Skeletal muscle satellite cell (primary cell): ENCODE results near the gene SLC25A44.
"Not testable (repeated sequence)": the region's sequence is repeated elsewhere in the genome, so short reads cannot be mapped to it uniquely, and the experiment has no call there.

Experiments
- H3K27me3 ChIP-seq: 2 replicates; pipeline ENCODE4 v1.7.0; 2013; ENCODE audit warnings: low read length; ENCODE audit not compliant: control insufficient read depth, insufficient read depth
- H3K36me3 ChIP-seq: 2 replicates; pipeline ENCODE4 v1.7.0; 2013; ENCODE audit warnings: mild to moderate bottlenecking, control low read depth, low read length; ENCODE audit not compliant: insufficient read depth
- H3K4me1 ChIP-seq: 2 replicates; pipeline ENCODE4 v1.7.0; 2013; ENCODE audit warnings: low read length; ENCODE audit not compliant: control insufficient read depth, insufficient read depth
- H3K4me2 ChIP-seq: 2 replicates; pipeline ENCODE4 v1.7.0; 2013; ENCODE audit warnings: mild to moderate bottlenecking, low read length
- H3K4me3 ChIP-seq: 2 replicates; pipeline ENCODE4 v1.7.0; 2013; ENCODE audit warnings: low read length
- H3K9ac ChIP-seq: 2 replicates; pipeline ENCODE4 v1.7.0; 2013; ENCODE audit warnings: mild to moderate bottlenecking, low read depth, low read length, moderate library complexity
- H3K9me3 ChIP-seq: replicated peaks from 2 replicates; pipeline ENCODE4 v1.7.0; 2013; ENCODE audit warnings: mild to moderate bottlenecking, control low read depth, low read length

SLC25A44 gene

DNA sequence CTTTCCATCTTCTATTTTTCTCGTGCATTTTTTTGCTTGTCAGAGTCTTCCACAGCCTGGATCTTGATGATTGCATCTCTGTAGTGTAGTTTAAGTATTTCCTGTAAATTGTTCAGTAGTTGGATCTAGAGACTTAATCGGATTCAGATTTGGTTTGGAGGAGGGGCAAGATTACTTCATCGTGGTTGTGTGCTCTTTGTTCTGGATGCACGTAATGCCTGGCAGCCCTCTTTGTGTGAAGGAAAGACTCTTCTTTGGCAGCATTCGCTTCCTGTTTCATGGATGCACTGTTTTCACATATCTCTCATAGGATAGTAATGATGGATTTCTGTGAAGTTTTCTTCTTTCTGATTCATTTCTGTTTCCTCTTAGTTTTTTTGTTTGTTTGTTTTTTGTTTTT lies 26.4 kb upstream of the SLC25A44 start:
- Histone ChIP-seq H3K9ac (no peak overlapping the region), H3K9me3 (no peaks in the 10 kb centered on the region), H3K27me3 (peaks cover 3% of the 10 kb centered on the region), H3K4me1 (no peaks in the 10 kb centered on the region), H3K36me3 (no peaks in the 10 kb centered on the region), H3K4me3 (no peak overlapping the region), H3K4me2 (no peak overlapping the region)

DNA sequence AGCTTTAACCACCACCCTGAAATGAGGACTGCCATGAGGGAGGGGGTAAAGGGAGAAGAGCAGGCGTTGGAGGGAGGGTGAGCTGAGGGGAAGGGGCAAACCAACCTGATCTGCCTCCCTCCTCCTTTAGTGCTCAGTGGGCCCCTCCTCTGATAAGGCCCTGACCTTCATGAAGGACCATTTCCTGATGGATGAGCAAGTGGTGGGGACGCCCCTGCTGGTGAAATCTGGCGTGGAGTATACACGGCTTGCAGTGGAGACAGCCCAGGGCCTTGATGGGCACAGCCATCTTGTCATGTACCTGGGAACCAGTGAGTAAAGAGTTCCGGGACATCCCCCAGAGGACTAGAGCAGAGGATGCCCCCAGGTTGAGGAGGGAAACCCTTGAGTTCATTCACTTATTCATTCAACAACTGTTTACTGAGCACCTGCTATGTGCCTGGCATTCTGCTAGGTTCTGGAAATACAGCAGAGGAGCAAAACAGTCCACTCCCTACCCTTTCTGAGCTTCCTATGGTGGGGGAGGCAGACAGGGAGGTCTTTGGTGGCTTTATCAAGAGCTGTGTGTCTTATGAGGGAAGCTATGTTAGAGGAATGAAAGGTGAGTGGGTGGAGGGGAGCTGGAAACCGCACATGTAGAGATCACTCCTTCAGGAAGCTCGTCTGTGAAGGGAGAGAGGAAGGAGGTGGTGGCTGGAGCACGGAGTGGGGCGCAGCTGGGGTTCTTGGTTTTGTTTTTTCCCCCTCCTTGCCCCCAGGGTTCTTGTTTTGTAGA lies 21.0 kb upstream of the SLC25A44 start:
- Histone ChIP-seq H3K9ac (no peak overlapping the region), H3K4me2 (no peak overlapping the region), H3K4me3 (no peak overlapping the region), H3K4me1 (no peaks in the 10 kb centered on the region), H3K9me3 (no peaks in the 10 kb centered on the region), H3K27me3 (peaks cover 39% of the 10 kb centered on the region), H3K36me3 (no peaks in the 10 kb centered on the region)

DNA sequence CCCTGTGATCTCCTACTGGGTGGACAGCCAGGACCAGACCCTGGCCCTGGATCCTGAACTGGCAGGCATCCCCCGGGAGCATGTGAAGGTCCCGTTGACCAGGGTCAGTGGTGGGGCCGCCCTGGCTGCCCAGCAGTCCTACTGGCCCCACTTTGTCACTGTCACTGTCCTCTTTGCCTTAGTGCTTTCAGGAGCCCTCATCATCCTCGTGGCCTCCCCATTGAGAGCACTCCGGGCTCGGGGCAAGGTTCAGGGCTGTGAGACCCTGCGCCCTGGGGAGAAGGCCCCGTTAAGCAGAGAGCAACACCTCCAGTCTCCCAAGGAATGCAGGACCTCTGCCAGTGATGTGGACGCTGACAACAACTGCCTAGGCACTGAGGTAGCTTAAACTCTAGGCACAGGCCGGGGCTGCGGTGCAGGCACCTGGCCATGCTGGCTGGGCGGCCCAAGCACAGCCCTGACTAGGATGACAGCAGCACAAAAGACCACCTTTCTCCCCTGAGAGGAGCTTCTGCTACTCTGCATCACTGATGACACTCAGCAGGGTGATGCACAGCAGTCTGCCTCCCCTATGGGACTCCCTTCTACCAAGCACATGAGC lies 17.2 kb upstream of the SLC25A44 start:
- no peak overlapping the region for H3K4me3 ChIP-seq
- no peak overlapping the region for H3K4me2 ChIP-seq
- H3K27me3 ChIP-seq = peaks cover 42% of the 10 kb centered on the region
- no peaks in the 10 kb centered on the region for H3K4me1 ChIP-seq
- H3K9ac ChIP-seq = no peak overlapping the region
- no peaks in the 10 kb centered on the region for H3K9me3 ChIP-seq
- no peaks in the 10 kb centered on the region for H3K36me3 ChIP-seq

DNA sequence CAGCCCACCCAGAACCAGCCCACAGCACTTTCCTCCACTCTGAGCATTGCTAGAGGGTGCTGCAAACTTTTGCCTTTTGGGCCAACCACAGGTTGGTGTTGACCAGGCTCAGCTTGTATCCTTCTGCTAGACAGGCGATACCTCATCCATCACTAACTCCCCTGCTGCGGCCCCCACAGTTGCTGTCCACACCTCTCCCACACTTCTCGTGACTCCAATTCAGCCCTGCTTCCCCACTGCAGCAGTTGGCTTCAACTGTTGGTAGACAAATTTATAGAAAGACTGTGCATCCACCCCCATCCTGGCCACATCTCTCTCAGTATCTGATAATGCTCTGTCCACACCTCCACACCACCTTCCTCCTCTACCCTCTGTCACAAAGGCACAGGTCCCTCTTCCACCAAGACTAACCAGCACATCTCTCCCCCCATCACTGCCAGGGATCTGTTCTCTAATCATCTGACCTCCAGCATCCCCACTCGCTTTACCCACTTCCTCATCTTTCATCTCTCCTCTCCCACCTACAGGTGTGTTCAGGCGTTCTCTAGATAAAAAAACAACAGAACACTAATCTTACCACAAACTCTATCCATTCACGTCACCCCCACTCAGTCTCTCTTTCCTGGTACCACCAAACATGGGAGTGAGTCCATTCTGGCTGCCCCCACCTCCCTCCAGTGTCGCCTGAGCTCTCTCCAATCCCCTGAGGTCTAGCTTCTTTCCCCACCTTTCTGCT lies 15.8 kb upstream of the SLC25A44 start:
- Histone ChIP-seq H3K4me1 (no peaks in the 10 kb centered on the region), H3K9me3 (no peaks in the 10 kb centered on the region), H3K9ac (no peak overlapping the region), H3K36me3 (no peaks in the 10 kb centered on the region), H3K4me3 (no peak overlapping the region), H3K4me2 (no peak overlapping the region), H3K27me3 (peaks cover 43% of the 10 kb centered on the region)

DNA sequence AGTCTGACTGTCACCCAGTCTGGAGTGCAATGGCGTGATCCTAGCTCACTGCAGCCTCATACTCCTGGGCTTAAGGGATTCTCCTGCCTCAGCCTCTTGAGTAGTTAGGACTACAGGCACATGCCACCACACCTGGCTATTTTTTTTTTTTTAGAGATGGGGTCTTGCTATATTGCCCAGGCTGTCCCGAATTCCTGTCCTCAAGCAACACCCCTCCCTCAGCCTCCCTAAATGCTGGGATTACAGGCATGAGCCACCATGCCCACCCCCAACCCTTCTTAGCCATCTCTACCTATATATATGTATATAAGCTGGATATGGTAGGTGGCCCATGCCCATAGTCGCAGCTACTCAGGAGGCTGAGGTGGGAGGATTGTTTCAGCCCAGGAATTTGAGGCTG lies 13.4 kb upstream of the SLC25A44 start:
- H3K4me1 ChIP-seq = no peaks in the 10 kb centered on the region
- H3K9ac ChIP-seq = no peak overlapping the region
- H3K4me3 ChIP-seq = no peak overlapping the region
- H3K4me2 ChIP-seq = no peak overlapping the region
- H3K27me3 ChIP-seq = peaks cover 27% of the 10 kb centered on the region
- H3K36me3 ChIP-seq = no peaks in the 10 kb centered on the region
- H3K9me3 ChIP-seq = no peaks in the 10 kb centered on the region

DNA sequence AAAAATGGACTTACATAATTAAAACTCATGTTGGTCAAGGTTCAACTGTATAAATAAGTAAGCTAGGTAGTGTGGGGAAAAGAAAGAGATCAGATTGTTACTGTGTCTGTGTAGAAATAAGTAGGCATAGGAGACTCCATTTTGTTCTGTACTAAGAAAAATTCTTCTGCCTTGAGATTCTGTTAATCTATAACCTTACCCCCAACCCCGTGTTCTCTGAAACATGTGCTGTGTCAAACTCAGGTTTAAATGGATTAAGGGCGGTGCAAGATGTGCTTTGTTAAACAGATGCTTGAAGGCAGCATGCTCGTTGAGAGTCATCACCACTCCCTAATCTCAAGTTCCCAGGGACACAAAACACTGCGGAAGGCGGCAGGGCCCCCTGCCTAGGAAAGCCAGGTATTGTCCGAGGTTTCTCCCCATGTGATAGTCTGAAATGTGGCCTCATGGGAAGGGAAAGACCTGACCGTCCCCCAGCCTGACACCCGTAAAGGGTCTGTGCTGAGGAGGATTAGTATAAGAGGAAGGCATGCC lies 12.4 kb upstream of the SLC25A44 start:
- H3K36me3 ChIP-seq, H3K4me2 ChIP-seq, H3K9ac ChIP-seq, H3K4me3 ChIP-seq, H3K4me1 ChIP-seq, H3K9me3 ChIP-seq: not testable (repeated sequence)
- peaks cover 17% of the 10 kb centered on the region for H3K27me3 ChIP-seq

DNA sequence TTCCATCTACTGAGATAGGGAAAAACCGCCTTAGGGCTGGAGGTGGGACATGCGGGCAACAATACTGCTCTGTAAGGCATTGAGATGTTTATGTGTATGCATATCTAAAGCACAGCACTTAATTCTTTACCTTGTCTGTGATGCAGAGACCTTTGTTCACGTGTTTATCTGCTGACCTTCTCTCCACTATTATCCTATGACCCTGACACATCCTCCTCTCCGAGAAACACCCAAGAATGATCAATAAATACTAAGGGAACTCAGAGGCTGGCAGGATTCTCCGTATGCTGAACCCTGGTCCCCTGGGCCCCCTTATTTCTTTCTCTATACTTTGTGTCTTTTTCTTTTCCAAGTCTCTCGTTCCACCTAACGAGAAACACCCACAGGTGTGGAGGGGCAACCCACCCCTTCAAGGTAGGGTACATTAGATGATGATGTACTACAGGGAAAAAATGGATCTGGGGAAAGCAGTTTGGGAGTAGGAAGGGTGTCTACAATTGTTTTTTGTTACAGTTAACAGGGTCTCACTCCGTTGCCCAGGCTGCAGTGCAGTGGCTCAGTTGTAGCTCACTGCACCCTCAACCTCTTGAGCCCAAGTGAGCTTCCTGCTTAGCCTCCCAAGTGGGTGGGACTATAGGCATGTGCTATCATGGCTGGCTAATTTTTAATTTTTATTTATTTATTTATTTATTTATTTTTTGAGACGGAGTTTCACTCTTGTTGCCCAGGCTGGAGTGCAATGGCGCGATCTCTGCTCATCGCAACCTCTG lies 11.7 kb upstream of the SLC25A44 start:
- H3K9ac ChIP-seq, H3K36me3 ChIP-seq, H3K9me3 ChIP-seq, H3K4me1 ChIP-seq, H3K4me2 ChIP-seq, H3K4me3 ChIP-seq: not testable (repeated sequence)
- peaks cover 14% of the 10 kb centered on the region for H3K27me3 ChIP-seq

DNA sequence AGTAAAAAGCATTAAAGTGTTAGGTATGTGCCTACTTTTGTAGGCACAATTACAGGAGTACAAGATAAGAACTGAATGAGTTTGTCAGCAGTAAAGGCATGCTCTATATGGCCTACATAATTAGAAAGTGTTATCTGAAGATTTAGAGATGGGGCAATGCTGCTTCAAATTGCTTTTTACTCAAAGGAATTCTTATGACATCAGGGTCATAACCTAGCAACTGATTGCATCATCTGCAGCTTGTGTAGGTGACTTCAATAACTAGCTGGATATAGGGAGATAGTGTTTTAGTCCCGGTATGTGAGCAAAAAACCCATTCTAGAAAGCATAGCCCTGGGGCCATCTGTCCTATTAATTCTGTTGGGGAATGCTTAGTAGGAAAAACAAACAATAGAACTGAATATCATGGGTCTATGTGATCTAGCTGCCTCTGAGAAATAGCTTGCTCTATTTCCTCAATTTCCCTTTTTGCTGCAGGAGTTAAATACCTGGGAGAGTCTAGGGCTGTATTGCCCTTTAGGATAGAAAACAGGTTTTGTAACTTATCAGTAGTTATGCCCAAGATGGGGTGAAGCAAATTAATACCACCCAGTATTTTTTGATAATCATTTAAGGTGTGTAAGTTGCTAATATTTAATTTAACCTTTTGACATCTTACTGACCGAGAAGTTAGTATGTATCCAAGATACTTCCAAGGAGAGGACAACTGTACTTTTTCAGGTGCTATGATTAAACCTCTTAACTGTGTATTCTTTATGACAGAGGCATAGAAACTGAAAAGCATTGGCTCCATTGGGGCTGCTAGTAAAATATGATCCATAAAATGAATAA lies 7.3 kb upstream of the SLC25A44 start:
- not testable (repeated sequence) for H3K4me1 ChIP-seq, H3K36me3 ChIP-seq, H3K4me3 ChIP-seq, H3K27me3 ChIP-seq, H3K9me3 ChIP-seq, H3K9ac ChIP-seq, H3K4me2 ChIP-seq

DNA sequence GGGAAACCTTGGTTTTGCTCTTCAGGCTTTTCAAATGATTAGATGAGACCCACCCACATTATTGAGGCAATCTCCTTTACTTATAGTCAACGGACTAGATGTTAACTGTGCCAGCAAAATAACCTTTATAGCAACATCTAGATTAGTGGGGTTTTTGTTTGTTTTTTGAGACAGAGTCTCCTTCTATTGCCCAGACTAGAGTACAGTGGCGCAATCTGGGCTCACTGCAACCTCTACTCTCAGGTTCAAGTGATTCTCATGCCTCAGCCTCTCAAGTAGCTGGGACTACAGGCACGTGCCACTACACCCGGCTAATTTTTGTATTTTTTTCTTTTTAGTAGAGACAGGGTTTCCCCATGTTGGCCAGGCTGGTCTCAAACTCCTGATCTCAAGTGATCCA lies 3.6 kb upstream of the SLC25A44 start:
- H3K27me3 ChIP-seq, H3K9me3 ChIP-seq, H3K36me3 ChIP-seq, H3K9ac ChIP-seq, H3K4me2 ChIP-seq, H3K4me3 ChIP-seq: not testable (repeated sequence)
- H3K4me1 ChIP-seq = peaks cover 10% of the 10 kb centered on the region

DNA sequence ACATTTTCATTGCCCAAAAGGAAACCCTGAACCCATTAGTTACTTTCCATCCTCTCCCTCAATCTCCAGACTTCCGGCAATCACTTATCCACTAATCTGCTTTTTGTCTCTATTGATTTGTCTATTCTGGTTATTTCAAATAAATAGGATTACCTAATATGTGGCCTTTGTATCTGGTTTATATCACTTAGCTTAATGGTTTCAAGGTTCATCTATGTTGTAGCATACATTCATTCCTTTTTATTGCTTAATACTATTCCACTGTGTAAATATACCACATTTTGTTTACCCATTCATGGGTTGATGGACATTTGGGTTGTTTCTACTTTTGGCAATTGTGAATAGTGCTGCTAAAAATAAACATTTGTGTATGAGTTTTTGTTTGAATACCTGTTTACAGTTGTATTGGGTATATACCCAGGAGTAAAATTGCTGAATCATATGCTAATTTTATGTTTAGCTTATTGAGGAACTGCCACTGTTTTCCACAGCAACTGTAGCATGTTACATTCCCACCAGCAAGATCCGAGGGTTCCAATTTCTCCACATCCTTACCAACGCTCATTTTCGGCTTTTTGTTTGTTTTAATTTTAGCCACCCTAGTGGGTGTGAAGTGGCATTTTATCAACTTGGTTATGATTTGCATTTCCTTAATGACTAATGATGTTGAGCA lies 2.5 kb upstream of the SLC25A44 start:
- H3K27me3 ChIP-seq = no peaks in the 10 kb centered on the region
- H3K9ac ChIP-seq = no peak overlapping the region
- no peaks in the 10 kb centered on the region for H3K9me3 ChIP-seq
- H3K4me2 ChIP-seq = no peak overlapping the region
- no peaks in the 10 kb centered on the region for H3K36me3 ChIP-seq
- no peak overlapping the region for H3K4me3 ChIP-seq
- H3K4me1 ChIP-seq = peaks cover 10% of the 10 kb centered on the region
